IMR-90 (cell line): ENCODE measurements around the gene ATP10A. TPM values are rescaled to one million over a fixed set of nuclear protein-coding genes. Genes with fewer than 3 reads are reported as not detected.

Experiments used
- ATAC-seq: fragments of 200-7000 bp; cut with Tn5 transposase; 2 replicates; pipeline ENCODE4 v1.9.1; 2020; ENCODE audit warnings: low read depth, mild to moderate bottlenecking, moderate library complexity
- BruUV-seq: library from RNA; stranded (reverse); fragments of 400-500 nt; replicated peaks from 2 replicates; lab custom pipeline; 2021; lab: Mats Ljungman, UMichigan
- CTCF ChIA-PET: fragments of 300-600 bp; formaldehyde crosslinking; extraction: SDS; loops from one replicate; lab custom pipeline; 2021; ENCODE audit warnings: antibody characterized with exemption; lab: Yijun Ruan, JAX
- POLR2A ChIA-PET: fragments of 300-600 bp; sonication (Branson Sonifier 250); formaldehyde crosslinking; loops from one replicate; lab custom pipeline; 2022; ENCODE audit warnings: antibody characterized with exemption; ENCODE audit not compliant: unreplicated experiment; lab: Charles Lee
- DNase-seq: peaks from one replicate; pipeline ENCODE4 v3.0.0; 2013
- H2AFZ ChIP-seq: replicated peaks from 2 replicates; pipeline ENCODE3; 2013; ENCODE audit warnings: low read length, mild to moderate bottlenecking; ENCODE audit not compliant: poor library complexity
- H2AK5ac ChIP-seq: 2 replicates; pipeline ENCODE4 v1.6.1; 2013; ENCODE audit warnings: low read depth, low read length, inconsistent platforms
- H2AK9ac ChIP-seq: replicated peaks from 2 replicates; pipeline ENCODE3; 2013; ENCODE audit warnings: mild to moderate bottlenecking, low read depth, low read length, moderate library complexity; ENCODE audit not compliant: poor library complexity
- H2BK120ac ChIP-seq: 2 replicates; pipeline ENCODE4 v1.6.1; 2013; ENCODE audit warnings: low read depth, low read length, inconsistent platforms
- H2BK15ac ChIP-seq: 3 replicates; pipeline ENCODE4 v1.6.1; 2013; ENCODE audit warnings: low read depth, low read length, inconsistent platforms
- H2BK20ac ChIP-seq: 2 replicates; pipeline ENCODE4 v1.6.1; 2013; ENCODE audit warnings: low read depth, mild to moderate bottlenecking, inconsistent platforms, low read length, moderate library complexity
- H2BK5ac ChIP-seq: 2 replicates; pipeline ENCODE4 v1.6.1; 2013; ENCODE audit warnings: mild to moderate bottlenecking, low read depth, low read length, inconsistent platforms; ENCODE audit not compliant: poor library complexity, severe bottlenecking
- H3K14ac ChIP-seq: replicated peaks from 2 replicates; pipeline ENCODE4 v1.6.1; 2013; ENCODE audit warnings: low read depth, low read length, inconsistent platforms
- H3K18ac ChIP-seq: 2 replicates; pipeline ENCODE4 v1.6.1; 2013; ENCODE audit warnings: low read depth, low read length, control low read depth
- H3K23ac ChIP-seq: 2 replicates; pipeline ENCODE4 v1.6.1; 2013; ENCODE audit warnings: low read depth, low read length, inconsistent platforms
- H3K27ac ChIP-seq: 2 replicates; pipeline ENCODE4 v1.5.1; 2013; ENCODE audit warnings: mild to moderate bottlenecking, control low read depth, low read length; ENCODE audit not compliant: insufficient read depth
- H3K27me3 ChIP-seq: 2 replicates; pipeline ENCODE4 v1.6.1; 2013; ENCODE audit warnings: low read length; ENCODE audit not compliant: control insufficient read depth, insufficient read depth
- H3K36me3 ChIP-seq: 2 replicates; pipeline ENCODE4 v1.6.1; 2013; ENCODE audit warnings: low read length, mixed read lengths; ENCODE audit not compliant: control insufficient read depth, insufficient read depth
- H3K4ac ChIP-seq: 2 replicates; pipeline ENCODE4 v1.6.1; 2013; ENCODE audit warnings: low read depth, low read length, inconsistent platforms
- H3K4me1 ChIP-seq: 2 replicates; pipeline ENCODE4 v1.6.1; 2013; ENCODE audit warnings: low read length, mixed read lengths; ENCODE audit not compliant: control insufficient read depth, insufficient read depth
- H3K4me2 ChIP-seq: 2 replicates; pipeline ENCODE4 v1.6.1; 2013; ENCODE audit warnings: low read depth, mild to moderate bottlenecking, control low read depth, low read length, moderate library complexity
- H3K4me3 ChIP-seq: 2 replicates; pipeline ENCODE4 v1.5.1; 2013; ENCODE audit warnings: low read depth, mild to moderate bottlenecking, control low read depth, low read length, moderate library complexity; ENCODE audit not compliant: insufficient read depth
- H3K56ac ChIP-seq: 2 replicates; pipeline ENCODE4 v1.6.1; 2013; ENCODE audit warnings: low read length, inconsistent platforms; ENCODE audit not compliant: insufficient read depth; ENCODE audit errors: extremely low read depth
- H3K79me1 ChIP-seq, 2 experiments: 2 replicates each; pipeline ENCODE4 v1.6.1; 2013; ENCODE audit warnings: low read length in 2 of 2, inconsistent platforms in 1 of 2, low read depth in 1 of 2
- H3K9ac ChIP-seq: 2 replicates; pipeline ENCODE4 v1.6.1; 2013; ENCODE audit warnings: low read depth, low read length, control low read depth
- H3K9me1 ChIP-seq: 2 replicates; pipeline ENCODE4 v1.6.1; 2013; ENCODE audit warnings: low read length, inconsistent platforms; ENCODE audit not compliant: insufficient read depth
- H3K9me3 ChIP-seq: 2 replicates; pipeline ENCODE4 v1.6.1; 2013; ENCODE audit warnings: low read length; ENCODE audit not compliant: control insufficient read depth, insufficient read depth
- H4K20me1 ChIP-seq: 2 replicates; pipeline ENCODE4 v1.6.1; 2013; ENCODE audit warnings: low read length, inconsistent platforms; ENCODE audit not compliant: insufficient read depth
- H4K5ac ChIP-seq: 2 replicates; pipeline ENCODE4 v1.6.1; 2013; ENCODE audit warnings: mild to moderate bottlenecking, low read depth, low read length, control low read depth
- H4K8ac ChIP-seq, 2 experiments: 2 replicates each; pipeline ENCODE4 v1.6.1; 2013; ENCODE audit warnings: low read depth in 2 of 2, low read length in 2 of 2, control low read depth in 1 of 2, inconsistent platforms in 1 of 2
- H4K91ac ChIP-seq: 2 replicates; pipeline ENCODE4 v1.6.1; 2013; ENCODE audit warnings: low read depth, low read length, inconsistent platforms; ENCODE audit not compliant: insufficient read depth
- BHLHE40 ChIP-seq: fragments of 150-350 bp; IDR thresholded peaks from 2 replicates; pipeline ENCODE4 v1.6.1; 2016; ENCODE audit warnings: mild to moderate bottlenecking, low read depth, low read length
- FOS ChIP-seq: fragments of 150-350 bp; IDR thresholded peaks from 2 replicates; pipeline ENCODE4 v1.6.1; 2016; ENCODE audit warnings: low read depth, low read length
- MAZ ChIP-seq: IDR thresholded peaks from 2 replicates; pipeline ENCODE4 v1.6.1; 2012; ENCODE audit warnings: low read depth, mild to moderate bottlenecking, low read length, improper control_type of control experiment, moderate library complexity, borderline replicate concordance
- MXI1 ChIP-seq: IDR thresholded peaks from 2 replicates; pipeline ENCODE4 v1.6.1; 2012; ENCODE audit warnings: low read depth, mild to moderate bottlenecking, low read length, moderate library complexity, borderline replicate concordance
- NFE2L2 ChIP-seq: fragments of 150-350 bp; IDR thresholded peaks from 2 replicates; pipeline ENCODE4 v1.6.1; 2016; ENCODE audit warnings: low read depth, mild to moderate bottlenecking, low read length
- POLR2A ChIP-seq: IDR thresholded peaks from 2 replicates; pipeline ENCODE4 v1.6.1; 2012; ENCODE audit warnings: mild to moderate bottlenecking, low read depth, low read length
- RCOR1 ChIP-seq: IDR thresholded peaks from 2 replicates; pipeline ENCODE4 v1.6.1; 2012; ENCODE audit warnings: mild to moderate bottlenecking, low read length, improper control_type of control experiment; ENCODE audit not compliant: insufficient replicate concordance
- RFX5 ChIP-seq: IDR thresholded peaks from 2 replicates; pipeline ENCODE4 v1.8.0; 2012; ENCODE audit warnings: low read depth, mild to moderate bottlenecking, low read length, moderate library complexity
- WGBS, 2 experiments: methylation state at CpG; one replicate each; pipeline versions ENCODE4 v1.1.5 to v1.1.7; 2013; ENCODE audit warnings: missing lambda C conversion rate in 2 of 2; ENCODE audit not compliant: insufficient read length in 1 of 2; ENCODE audit errors: extremely low coverage in 2 of 2; 5-methylcytosine and 5-hydroxymethylcytosine counted together
- dilution Hi-C: fragments of 300-500 bp; cut with HindIII; formaldehyde crosslinking; loops from one replicate; pipeline ENCODE4 v1.14.3; 2018; ENCODE audit warnings: low sequenced_read_pairs; ENCODE audit not compliant: unreplicated experiment
- in situ Hi-C: fragments of 300-500 bp; cut with MboI; formaldehyde crosslinking; loops from 3 replicates; pipeline ENCODE4 v1.14.3; 2019; ENCODE audit warnings: low sequenced_read_pairs, inconsistent platforms, mixed read lengths
- intact Hi-C: fragments of 100-400 bp; cut with micrococcal nuclease; formaldehyde crosslinking; loops from 2 replicates; pipeline ENCODE4 v1.10.0; 2022
- polyA plus RNA-seq, 3 experiments: library from polyadenylated mRNA; depleted of rRNA; stranded (reverse); fragments of >200 nt; gene quantifications; 2 replicates each; pipeline ENCODE4 v1.2.3, GENCODE V29; 2012; ENCODE audit warnings: low replicate concordance in 1 of 3
- total RNA-seq: library from RNA; depleted of rRNA; stranded (reverse); fragments of >200 nt; gene quantifications from 2 replicates; pipeline ENCODE4 v1.2.3, GENCODE V29; 2012
- TF ChIP-seq, protein P1 (sequence below): fragments of 150-350 bp; IDR thresholded peaks from 2 replicates; pipeline ENCODE4 v1.6.1; 2016; ENCODE audit warnings: low read depth, mild to moderate bottlenecking, low read length, moderate library complexity, borderline replicate concordance

The ATP10A gene
- total and polyA plus RNA-seq, 2 of the 4 experiments (the other 2 are of a cell fraction), result 13.8 to 16.0 TPM

DNA sequence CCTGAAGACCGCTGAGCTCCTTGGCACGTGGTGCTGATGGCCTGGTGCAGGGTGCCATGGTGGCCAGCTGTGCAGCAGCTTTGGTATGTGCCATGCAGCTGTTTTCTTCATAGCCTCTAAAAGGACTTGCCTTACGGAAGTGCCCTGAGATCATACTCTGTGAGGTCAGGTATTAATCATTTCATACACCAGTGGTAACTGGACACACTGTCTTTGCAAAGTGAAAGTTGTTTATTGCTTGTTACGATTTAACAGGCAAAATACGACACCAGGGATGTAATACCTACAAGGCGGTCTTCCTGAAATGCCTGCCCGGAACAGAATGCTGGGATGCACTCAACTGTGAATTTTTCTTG lies 184.6 kb downstream of the ATP10A start:
- no TSS peak for BruUV-seq
- no peaks in the 10 kb centered on the region for H3K9me3 ChIP-seq
- ChIA-PET CTCF (no interaction called here), POLR2A (no interaction called here)
- no peak overlapping the region for H2BK120ac ChIP-seq
- in situ Hi-C loops, result no loop called here
- H2BK15ac ChIP-seq, result no peak overlapping the region
- no peaks in the 10 kb centered on the region for H3K79me1 ChIP-seq
- 100% methylated on average over 2 of the region's 7 CpGs; no CpG with 5 or more reads in 1 of the 2 experiments for WGBS, 2 experiments
- DNase-seq, result no peak
- no peak overlapping the region for H3K14ac ChIP-seq
- no peak overlapping the region for H2BK5ac ChIP-seq
- ATAC-seq, result no peak
- no peaks in the 10 kb centered on the region for H3K27me3 ChIP-seq
- peaks cover 16% of the 10 kb centered on the region; the same call in 1 of the 2 replicates for H3K36me3 ChIP-seq
- H3K4me3 ChIP-seq, result no peak overlapping the region
- no peaks in the 10 kb centered on the region for H3K4me1 ChIP-seq
- no peak overlapping the region for H2AFZ ChIP-seq
- no peak overlapping the region for H2BK20ac ChIP-seq
- no peak overlapping the region for H3K23ac ChIP-seq
- H3K9ac ChIP-seq, result no peak overlapping the region
- H4K8ac ChIP-seq, result no peak overlapping the region
- H2AK5ac ChIP-seq, result no peak overlapping the region
- H3K56ac ChIP-seq, result no peak overlapping the region
- H2AK9ac ChIP-seq, result no peak overlapping the region
- dilution Hi-C loops, result no loop called here
- no peak overlapping the region for H3K27ac ChIP-seq
- H3K4me2 ChIP-seq, result no peak overlapping the region
- H3K9me1 ChIP-seq, result 0 out of 2 replicates have a peak, but pooled peaks cover 2% of the 10 kb centered on the region
- TF ChIP-seq FOS (no peak), MAZ (no peak), BHLHE40 (no peak), POLR2A (no peak), RFX5 (no peak), RCOR1 (no peak), MXI1 (no peak), NFE2L2 (no peak)
- TF ChIP-seq, protein P1, sequence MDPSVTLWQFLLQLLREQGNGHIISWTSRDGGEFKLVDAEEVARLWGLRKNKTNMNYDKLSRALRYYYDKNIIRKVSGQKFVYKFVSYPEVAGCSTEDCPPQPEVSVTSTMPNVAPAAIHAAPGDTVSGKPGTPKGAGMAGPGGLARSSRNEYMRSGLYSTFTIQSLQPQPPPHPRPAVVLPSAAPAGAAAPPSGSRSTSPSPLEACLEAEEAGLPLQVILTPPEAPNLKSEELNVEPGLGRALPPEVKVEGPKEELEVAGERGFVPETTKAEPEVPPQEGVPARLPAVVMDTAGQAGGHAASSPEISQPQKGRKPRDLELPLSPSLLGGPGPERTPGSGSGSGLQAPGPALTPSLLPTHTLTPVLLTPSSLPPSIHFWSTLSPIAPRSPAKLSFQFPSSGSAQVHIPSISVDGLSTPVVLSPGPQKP, result no peak
- intact Hi-C loops, result no loop called here
- no peaks in the 10 kb centered on the region for H4K20me1 ChIP-seq
- H3K18ac ChIP-seq, result no peak overlapping the region
- no peak overlapping the region for H3K4ac ChIP-seq
- H4K5ac ChIP-seq, result no peak overlapping the region
- H4K91ac ChIP-seq, result no peak overlapping the region
